Measurements from ENCODE around the gene RNASE13.
"Not testable (repeated sequence)": the region's sequence is repeated elsewhere in the genome, so short reads cannot be mapped to it uniquely, and the experiment has no call there.

RNASE13 gene

DNA sequence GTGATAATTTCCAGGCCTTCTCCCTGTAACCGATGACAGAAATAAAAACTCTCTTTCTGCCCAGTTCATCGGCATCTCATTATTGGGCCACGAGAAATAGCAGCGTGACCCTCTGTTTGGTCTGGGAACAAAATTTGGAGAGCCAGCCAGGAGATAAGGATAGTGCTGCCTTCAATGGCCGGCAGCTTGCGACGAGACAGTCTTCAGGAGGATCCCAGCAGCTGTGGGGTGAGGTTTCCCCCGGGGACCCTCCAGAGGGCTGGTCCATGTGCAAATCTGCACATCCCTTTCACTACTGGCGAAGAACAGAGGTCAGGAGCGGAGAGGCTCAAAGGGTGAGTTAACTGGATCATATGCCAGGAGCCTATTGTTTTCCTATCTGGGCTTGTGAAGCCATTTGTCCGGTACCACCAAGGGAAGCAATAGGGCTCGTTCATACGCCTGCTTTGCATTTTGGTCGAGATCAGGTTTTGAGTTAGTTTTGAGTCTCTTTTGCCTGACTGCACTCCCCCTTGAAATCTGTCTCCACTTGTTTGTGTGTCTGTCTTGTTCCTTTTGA, 30.7 kb downstream of the RNASE13 start:
- intact Hi-C loops (cut with DNase I), result no loop called here
- no peak for DNase-seq

DNA sequence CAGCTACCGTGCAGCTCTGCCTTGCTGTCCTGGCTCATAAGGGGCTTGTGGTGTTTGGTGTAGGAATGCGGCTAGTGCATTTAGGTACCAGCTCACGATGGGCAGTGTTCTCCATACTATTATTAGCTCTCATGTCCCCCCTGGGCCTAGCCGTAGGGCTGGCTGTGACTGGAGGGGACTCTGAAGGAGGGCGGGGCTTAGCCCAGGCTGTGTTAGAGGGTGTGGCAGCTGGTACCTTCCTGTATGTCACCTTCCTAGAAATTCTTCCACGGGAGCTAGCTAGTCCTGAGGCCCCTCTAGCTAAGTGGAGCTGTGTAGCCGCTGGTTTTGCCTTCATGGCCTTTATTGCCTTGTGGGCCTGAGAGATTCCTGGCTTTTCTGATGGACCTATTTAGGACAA, 33.4 kb downstream of the RNASE13 start:
- no peak for DNase-seq
- intact Hi-C loops (cut with DNase I), result no loop called here

DNA sequence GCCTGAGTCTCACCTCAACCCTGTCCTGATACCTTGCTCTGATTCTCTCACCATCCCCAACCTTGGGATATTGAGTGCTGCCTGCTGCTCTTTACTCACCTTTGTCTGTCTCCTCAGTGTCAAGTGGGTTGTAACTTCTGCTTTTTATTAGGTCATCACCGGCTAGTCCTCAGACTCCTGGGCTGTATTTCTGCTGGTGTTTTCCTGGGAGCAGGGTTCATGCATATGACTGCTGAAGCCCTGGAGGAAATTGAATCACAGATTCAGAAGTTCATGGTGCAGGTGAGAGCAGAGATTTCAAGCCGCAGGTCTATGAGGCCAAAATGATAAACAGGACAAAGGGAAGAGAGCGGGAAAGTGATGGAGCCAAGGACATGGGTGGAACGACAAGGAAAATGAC, 35.0 kb downstream of the RNASE13 start:
- DNase-seq, result no peak
- intact Hi-C loops (cut with DNase I), result no loop called here

GRCh38 chr14:20998674-20999366, 35.8 kb downstream of the RNASE13 start, which contains the start of gene SLC39A2:
Gene SLC39A2 (plus strand): TSS chr14:20999293. CDS start chr14:20999447, 154 bp downstream.
- no peak for DNase-seq
- intact Hi-C loops (cut with DNase I), result no loop called here

- intact Hi-C loops (cut with DNase I), result no loop called here
These were observed 36.5 kb downstream of the RNASE13 start for GRCh38 chr14:20998139-20998538.

DNA sequence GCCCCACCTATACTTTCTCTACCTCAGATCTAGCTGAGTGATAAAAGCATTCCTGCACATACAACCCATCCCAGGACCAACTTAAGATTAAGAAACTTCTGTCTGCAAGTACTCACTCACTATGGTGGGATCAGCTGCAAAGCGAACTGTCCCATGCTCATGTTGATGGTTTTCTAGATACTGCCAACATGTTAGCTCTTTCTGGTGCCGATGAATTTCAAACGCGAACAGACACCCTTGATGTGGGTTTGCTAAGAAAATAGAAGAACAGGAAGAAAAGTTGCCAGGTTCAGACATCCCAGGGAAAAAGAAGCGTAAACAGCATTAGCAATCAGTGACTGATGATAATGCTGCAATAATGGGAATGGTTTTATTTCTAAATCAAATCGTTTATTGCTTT, 37.0 kb downstream of the RNASE13 start:
- DNase-seq, result no peak
- intact Hi-C loops (cut with DNase I), result no loop called here

More at GRCh38 chr14:20998139-20998538, 36.5 kb downstream of the RNASE13 start:
- DNase-seq, result no peak

GRCh38 chr14:20997115-20997514, 37.5 kb downstream of the RNASE13 start:
- intact Hi-C loops (cut with DNase I), result no loop called here

DNA sequence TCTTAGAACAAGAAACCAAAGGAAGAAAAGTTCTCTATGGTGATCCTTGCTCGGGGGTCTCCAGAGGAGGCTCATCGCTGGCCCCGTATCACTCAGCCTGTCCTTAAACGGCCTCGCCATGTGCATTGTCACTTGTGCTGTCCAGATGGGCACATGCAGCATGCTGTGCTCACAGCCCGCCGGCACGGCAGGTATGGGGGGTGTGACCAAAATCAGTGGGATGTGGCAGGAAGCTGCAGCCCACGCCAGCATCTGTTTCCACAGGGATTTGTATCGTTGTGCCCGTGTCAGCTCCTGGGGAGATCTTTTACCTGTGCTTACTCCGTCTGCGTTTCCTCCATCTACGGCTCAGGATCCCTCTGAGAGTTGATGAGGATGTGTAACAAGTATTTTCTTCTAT, 38.1 kb downstream of the RNASE13 start:
- DNase-seq, result no peak
- intact Hi-C loops (cut with DNase I), result no loop called here

More at GRCh38 chr14:20997115-20997514, 37.5 kb downstream of the RNASE13 start:
- no peak for DNase-seq

- peak; percentile 85 to 97 (median 93) for DNase-seq
- intact Hi-C loops (cut with DNase I), result no loop called here
These were observed 44.6 kb downstream of the RNASE13 start, which contains the start of gene METTL17 for GRCh38 chr14:20989787-20990600. Gene METTL17 (plus strand): TSS chr14:20989980. CDS start chr14:20990003, 23 bp downstream.

- DNase-seq, result no peak
- intact Hi-C loops (cut with DNase I), result no loop called here
These were observed 45.2 kb downstream of the RNASE13 start for GRCh38 chr14:20989471-20989786.

- no peak for DNase-seq
- intact Hi-C loops (cut with DNase I), result no loop called here
These were observed 45.7 kb downstream of the RNASE13 start for GRCh38 chr14:20988717-20989470.

- peak in 14 of 42 donors; percentile 13 to 49 (median 22) for DNase-seq
- intact Hi-C loops (cut with DNase I), result no loop called here
These were observed 47.8 kb downstream of the RNASE13 start for GRCh38 chr14:20986811-20987210.

- intact Hi-C loops (cut with DNase I); DNase-seq: not testable (repeated sequence)
These were observed 49.0 kb downstream of the RNASE13 start for GRCh38 chr14:20985650-20986049.
